BE2C (cell line): ENCODE measurements around the gene PHRF1.

Experiments
- DNase-seq: peaks from one replicate; pipeline ENCODE4 v3.0.0-alpha.2; 2020
- H3K27me3 ChIP-seq: fragments of 250-450 bp; sonication (Bioruptor Pico); 2 replicates; pipeline ENCODE4 v1.5.1; 2020; ENCODE audit warnings: mild to moderate bottlenecking
- H3K36me3 ChIP-seq: fragments of 250-450 bp; sonication (Bioruptor Pico); 2 replicates; pipeline ENCODE4 v1.5.1; 2020; ENCODE audit warnings: mild to moderate bottlenecking
- H3K4me1 ChIP-seq: fragments of 250-450 bp; sonication (Bioruptor Pico); 2 replicates; pipeline ENCODE4 v1.5.1; 2020
- H3K4me3 ChIP-seq: 2 replicates; pipeline ENCODE4 v1.5.1; 2011; ENCODE audit warnings: low read depth, low read length
- H3K9me3 ChIP-seq: fragments of 250-450 bp; sonication (Bioruptor Pico); 2 replicates; pipeline ENCODE4 v1.5.1; 2020
- TF ChIP-seq, protein P1 (sequence below): IDR thresholded peaks from 2 replicates; pipeline ENCODE4 v1.5.1; 2012; ENCODE audit warnings: mild to moderate bottlenecking, low read depth, low read length

PHRF1 gene

DNA sequence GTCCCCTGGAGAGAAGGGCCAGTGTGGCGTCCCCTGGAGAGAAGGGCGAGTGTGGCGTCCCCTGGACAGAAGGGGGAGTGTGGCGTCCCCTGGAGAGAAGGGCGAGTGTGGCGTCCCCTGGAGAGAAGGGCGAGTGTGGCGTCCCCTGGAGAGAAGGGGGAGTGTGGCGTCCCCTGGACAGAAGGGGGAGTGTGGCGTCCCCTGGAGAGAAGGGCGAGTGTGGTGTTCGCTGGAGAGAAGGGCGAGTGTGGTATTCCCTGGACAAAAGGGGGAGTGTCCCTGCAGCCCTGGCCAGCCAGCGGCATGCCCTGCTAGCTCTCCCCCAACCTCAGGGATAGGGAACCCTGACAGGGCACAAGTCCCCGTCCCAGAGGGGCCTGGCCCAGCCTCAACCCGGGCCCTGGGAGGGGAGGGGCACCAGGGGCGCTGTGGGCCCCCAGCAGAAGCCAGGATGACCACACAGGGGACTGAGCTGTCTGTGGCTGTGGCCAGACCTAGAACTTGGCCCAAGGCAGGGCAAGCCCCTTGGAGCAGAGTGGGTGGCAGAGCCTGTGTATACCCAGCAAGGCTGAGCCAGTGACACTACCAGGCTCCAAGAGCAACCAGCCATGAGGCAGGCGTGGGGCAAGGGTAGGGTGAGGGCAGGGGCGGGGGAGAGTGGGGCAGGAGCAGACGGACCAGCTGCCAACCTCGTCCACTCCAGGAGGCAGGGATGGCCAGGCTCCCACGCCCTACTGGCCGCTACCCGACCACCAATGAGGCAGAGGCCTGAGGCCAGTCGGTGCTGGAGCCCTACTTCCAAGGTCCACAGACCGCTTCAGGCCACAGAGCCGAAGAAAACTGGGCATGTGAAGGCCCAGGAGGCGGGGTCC is 45.1 kb upstream of the PHRF1 start:
- Histone ChIP-seq H3K27me3 (no peaks in the 10 kb centered on the region), H3K36me3 (peaks cover 3% of the 10 kb centered on the region; the same call in 1 of the 2 replicates), H3K4me3 (no peak overlapping the region), H3K9me3 (no peaks in the 10 kb centered on the region), H3K4me1 (no peaks in the 10 kb centered on the region)
- no peak for DNase-seq
- TF ChIP-seq, protein P1, sequence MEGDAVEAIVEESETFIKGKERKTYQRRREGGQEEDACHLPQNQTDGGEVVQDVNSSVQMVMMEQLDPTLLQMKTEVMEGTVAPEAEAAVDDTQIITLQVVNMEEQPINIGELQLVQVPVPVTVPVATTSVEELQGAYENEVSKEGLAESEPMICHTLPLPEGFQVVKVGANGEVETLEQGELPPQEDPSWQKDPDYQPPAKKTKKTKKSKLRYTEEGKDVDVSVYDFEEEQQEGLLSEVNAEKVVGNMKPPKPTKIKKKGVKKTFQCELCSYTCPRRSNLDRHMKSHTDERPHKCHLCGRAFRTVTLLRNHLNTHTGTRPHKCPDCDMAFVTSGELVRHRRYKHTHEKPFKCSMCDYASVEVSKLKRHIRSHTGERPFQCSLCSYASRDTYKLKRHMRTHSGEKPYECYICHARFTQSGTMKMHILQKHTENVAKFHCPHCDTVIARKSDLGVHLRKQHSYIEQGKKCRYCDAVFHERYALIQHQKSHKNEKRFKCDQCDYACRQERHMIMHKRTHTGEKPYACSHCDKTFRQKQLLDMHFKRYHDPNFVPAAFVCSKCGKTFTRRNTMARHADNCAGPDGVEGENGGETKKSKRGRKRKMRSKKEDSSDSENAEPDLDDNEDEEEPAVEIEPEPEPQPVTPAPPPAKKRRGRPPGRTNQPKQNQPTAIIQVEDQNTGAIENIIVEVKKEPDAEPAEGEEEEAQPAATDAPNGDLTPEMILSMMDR: no peak

DNA sequence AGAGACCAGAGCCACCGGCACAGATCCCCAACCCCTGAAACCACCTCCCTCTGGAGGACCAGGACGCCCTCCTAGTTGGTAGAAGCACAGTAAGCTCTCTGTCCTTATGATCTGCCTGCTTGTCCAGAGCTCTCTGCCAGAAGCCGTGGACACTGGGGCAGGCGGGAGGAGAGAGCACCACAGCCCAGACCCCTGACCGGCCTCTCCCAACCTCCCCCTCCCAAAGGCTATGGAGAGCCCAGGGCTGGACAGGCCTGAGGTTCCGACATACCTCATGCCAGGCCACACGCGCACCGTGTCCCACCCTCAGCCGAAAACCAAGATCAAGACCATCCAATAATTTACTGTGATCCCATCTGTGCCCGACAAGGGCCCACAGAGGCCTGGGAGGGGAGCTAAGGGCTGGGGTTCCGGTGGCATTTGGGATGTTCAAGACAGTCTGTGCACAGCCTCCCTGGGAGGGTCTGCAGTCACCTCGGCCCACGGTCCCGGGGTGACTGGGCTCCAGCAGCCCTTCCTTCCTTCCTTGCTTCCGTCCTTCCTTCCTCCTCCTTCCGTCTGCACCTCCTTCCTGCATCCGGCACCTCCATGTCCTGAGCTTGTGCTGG is 44.2 kb upstream of the PHRF1 start:
- no peak for DNase-seq
- Histone ChIP-seq H3K4me1 (no peaks in the 10 kb centered on the region), H3K36me3 (peaks cover 3% of the 10 kb centered on the region; the same call in 1 of the 2 replicates), H3K27me3 (no peaks in the 10 kb centered on the region), H3K9me3 (no peaks in the 10 kb centered on the region), H3K4me3 (no peak overlapping the region)
- TF ChIP-seq, protein P1: no peak

DNA sequence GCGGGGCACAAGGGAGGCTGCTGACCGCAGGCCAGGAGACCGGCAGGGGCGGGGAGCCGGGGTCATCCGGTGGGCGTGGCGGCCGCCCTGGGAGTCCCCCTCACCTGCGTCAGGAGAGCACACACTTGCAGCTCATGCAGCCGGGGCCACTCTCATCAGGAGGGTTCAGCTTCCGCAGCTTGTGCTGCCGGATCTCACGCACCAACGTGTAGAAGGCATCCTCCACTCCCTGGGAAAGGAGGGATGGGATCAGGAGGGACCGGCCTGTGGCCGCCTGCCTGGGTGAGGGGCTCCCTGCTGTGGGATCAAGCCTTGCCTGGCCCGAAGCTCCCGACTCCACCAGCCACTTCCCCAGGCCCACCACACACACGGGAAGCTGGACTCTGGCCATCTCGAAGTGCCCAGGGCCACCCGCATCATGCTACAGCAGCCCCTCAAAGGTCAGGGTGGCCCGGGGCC is 43.7 kb upstream of the PHRF1 start:
- DNase-seq: no peak
- no peaks in the 10 kb centered on the region for H3K27me3 ChIP-seq
- TF ChIP-seq, protein P1: no peak
- no peaks in the 10 kb centered on the region for H3K4me1 ChIP-seq
- H3K9me3 ChIP-seq: no peaks in the 10 kb centered on the region
- peaks cover 3% of the 10 kb centered on the region; the same call in 1 of the 2 replicates for H3K36me3 ChIP-seq
- H3K4me3 ChIP-seq: no peak overlapping the region

DNA sequence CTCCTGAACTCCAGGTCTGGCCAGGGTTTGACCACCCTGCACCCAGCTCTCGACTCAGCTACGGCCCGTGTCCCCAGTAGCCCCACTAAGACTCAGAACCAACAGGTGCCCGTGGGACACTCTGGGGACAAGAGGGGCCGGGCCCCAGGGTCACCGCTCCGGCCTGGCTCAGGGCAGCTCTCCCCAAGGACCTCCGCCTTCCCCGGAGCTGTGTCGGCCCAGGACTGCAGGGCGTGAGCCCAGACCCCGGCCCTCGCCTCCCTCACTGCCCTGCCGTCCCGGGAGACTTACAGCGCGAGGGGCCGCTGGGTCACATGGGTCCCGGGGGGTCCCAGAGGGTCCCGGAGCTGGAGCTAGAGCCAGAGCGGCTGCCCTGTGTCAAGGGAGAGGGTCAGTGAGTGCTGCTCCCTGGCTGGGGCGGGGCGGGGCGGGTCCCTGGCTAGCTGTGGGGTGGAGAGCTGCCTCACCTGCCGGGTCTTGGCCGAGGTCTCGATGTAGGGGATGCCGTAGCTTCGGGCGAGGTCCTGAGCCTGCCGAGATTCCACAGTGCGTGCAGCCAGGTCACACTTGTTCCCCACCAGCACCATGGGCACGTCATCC is 43.2 kb upstream of the PHRF1 start:
- H3K4me1 ChIP-seq: no peaks in the 10 kb centered on the region
- H3K36me3 ChIP-seq: peaks cover 3% of the 10 kb centered on the region; the same call in 1 of the 2 replicates
- DNase-seq: no peak
- TF ChIP-seq, protein P1: no peak
- no peaks in the 10 kb centered on the region for H3K9me3 ChIP-seq
- H3K4me3 ChIP-seq: no peak overlapping the region
- no peaks in the 10 kb centered on the region for H3K27me3 ChIP-seq

DNA sequence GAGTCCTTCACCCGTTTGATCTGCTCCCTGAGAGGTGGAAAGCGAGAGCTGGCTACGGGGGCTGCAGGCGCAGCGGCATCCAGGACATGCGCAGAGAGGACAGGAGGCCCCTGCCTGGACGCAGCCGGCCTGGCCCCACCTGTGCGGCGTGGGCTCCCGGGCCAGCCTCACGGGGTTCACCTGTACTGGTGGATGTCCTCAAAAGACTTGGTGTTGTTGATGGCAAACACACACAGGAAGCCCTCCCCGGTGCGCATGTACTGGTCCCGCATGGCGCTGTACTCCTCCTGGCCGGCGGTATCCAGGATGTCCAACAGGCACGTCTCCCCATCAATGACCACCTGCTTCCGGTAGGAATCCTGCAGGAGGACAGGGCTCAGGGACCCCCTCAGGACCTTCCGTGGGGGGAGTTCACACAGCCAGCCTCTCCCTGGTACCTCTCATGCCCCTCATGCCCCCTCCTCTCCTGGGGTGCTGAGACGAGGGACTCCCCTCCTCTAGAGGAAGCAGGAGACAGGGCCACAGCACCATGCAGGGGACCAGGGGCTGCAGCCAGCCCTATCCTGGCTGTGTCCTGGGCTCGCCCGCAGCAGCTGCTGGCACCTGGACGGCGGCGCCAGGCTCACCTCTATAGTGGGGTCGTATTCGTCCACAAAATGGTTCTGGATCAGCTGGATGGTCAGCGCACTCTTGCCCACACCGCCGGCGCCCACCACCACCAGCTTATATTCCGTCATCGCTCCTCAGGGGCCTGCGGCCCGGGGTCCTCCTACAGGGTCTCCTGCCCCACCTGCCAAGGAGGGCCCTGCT is 42.5 kb upstream of the PHRF1 start:
- TF ChIP-seq, protein P1: no peak
- Histone ChIP-seq H3K27me3 (no peaks in the 10 kb centered on the region), H3K9me3 (no peaks in the 10 kb centered on the region), H3K4me1 (no peaks in the 10 kb centered on the region), H3K4me3 (no peak overlapping the region), H3K36me3 (peaks cover 3% of the 10 kb centered on the region; the same call in 1 of the 2 replicates)
- no peak for DNase-seq
